OCI-LY1 (cell line): ENCODE data around the gene PNO1.

ENCODE experiments used
- CTCF ChIP-seq: fragments of 200-600 bp; sonication (generic), shearing (Covaris generic); IDR thresholded peaks from 2 replicates; pipeline ENCODE4 v1.5.1; 2017; ENCODE audit warnings: mild to moderate bottlenecking, antibody characterized with exemption, low read length, moderate library complexity, mixed read lengths
- EZH2 ChIP-seq: fragments of 200-600 bp; sonication (generic), shearing (Covaris generic); IDR thresholded peaks from 2 replicates; pipeline ENCODE4 v1.8.0; 2017; ENCODE audit warnings: borderline replicate concordance, mixed run types, mild to moderate bottlenecking, antibody characterized with exemption, low read length, moderate library complexity, mixed read lengths

- no peak for TF ChIP-seq EZH2
- no peak for TF ChIP-seq CTCF
These were observed 20.7 kb downstream of the PNO1 start for GRCh38 chr2:68178432-68178831.
